Progenitor cell of endocrine pancreas (in vitro differentiated cells): ENCODE results near the gene EGLN2. TPM values are rescaled to one million over a fixed set of nuclear protein-coding genes. Genes with fewer than 3 reads are reported as not detected.

Experiments used
- DNase-seq: peaks from one replicate; pipeline ENCODE4 v3.0.0; 2021; ENCODE audit warnings: low spot score; ENCODE audit not compliant: unreplicated experiment
- H3K27ac Mint-ChIP-seq: 2 replicates; pipeline ENCODE4 v1.8.0; 2021; ENCODE audit warnings: mild to moderate bottlenecking, moderate library complexity, mixed read lengths
- H3K27me3 Mint-ChIP-seq: 2 replicates; pipeline ENCODE4 v1.8.0; 2021; ENCODE audit warnings: mixed read lengths
- H3K36me3 Mint-ChIP-seq: 2 replicates; pipeline ENCODE4 v1.8.0; 2022; ENCODE audit warnings: mixed read lengths; ENCODE audit not compliant: insufficient read depth
- H3K4me1 Mint-ChIP-seq: 2 replicates; pipeline ENCODE4 v1.8.0; 2021; ENCODE audit warnings: low read depth, mixed read lengths
- H3K4me3 Mint-ChIP-seq: 2 replicates; pipeline ENCODE4 v1.8.0; 2021; ENCODE audit warnings: low read depth, mild to moderate bottlenecking, moderate library complexity, mixed read lengths
- H3K9me3 Mint-ChIP-seq: 2 replicates; pipeline ENCODE4 v1.8.0; 2021; ENCODE audit warnings: low read depth, mixed read lengths
- total RNA-seq: library from RNA; stranded (reverse); gene quantifications from 2 replicates; pipeline ENCODE4 v1.2.1, GENCODE V29; 2021
- TF ChIP-seq, protein P1 (sequence below): fragments of 200-600 bp; sonication (generic); IDR thresholded peaks from one replicate; pipeline ENCODE4 v1.5.0; 2021; ENCODE audit warnings: antibody characterized with exemption, mild to moderate bottlenecking; ENCODE audit not compliant: unreplicated experiment

The EGLN2 gene
- total RNA-seq, 1 donor from 2014 or later, result 110 TPM

DNA sequence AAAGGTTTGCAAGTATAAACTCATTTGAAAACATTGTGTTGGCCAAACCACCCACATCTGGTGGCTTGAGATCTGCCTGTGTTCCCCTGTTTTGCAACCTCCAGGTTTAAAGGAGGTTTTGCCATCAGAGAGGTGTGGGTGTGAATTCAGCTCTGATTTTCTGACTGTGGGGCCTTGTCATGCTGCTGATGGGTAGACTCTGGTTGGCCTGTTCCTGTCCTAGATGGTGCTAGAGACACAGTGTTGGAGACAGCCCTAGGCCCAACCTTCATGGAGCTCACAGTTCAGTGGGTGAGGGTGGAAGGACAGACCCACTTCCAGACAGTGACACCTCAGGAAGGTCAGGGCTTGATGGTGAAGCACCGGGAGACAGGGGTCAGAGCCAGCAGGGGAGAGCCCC is 13.5 kb upstream of the EGLN2 start:
- Mint-ChIP-seq H3K4me3 (no peak overlapping the region), H3K27me3 (no peaks in the 10 kb centered on the region), H3K9me3 (no peaks in the 10 kb centered on the region), H3K4me1 (no peaks in the 10 kb centered on the region), H3K36me3 (peaks cover 15% of the 10 kb centered on the region), H3K27ac (no peak overlapping the region)
- no peak for DNase-seq
- TF ChIP-seq, protein P1, sequence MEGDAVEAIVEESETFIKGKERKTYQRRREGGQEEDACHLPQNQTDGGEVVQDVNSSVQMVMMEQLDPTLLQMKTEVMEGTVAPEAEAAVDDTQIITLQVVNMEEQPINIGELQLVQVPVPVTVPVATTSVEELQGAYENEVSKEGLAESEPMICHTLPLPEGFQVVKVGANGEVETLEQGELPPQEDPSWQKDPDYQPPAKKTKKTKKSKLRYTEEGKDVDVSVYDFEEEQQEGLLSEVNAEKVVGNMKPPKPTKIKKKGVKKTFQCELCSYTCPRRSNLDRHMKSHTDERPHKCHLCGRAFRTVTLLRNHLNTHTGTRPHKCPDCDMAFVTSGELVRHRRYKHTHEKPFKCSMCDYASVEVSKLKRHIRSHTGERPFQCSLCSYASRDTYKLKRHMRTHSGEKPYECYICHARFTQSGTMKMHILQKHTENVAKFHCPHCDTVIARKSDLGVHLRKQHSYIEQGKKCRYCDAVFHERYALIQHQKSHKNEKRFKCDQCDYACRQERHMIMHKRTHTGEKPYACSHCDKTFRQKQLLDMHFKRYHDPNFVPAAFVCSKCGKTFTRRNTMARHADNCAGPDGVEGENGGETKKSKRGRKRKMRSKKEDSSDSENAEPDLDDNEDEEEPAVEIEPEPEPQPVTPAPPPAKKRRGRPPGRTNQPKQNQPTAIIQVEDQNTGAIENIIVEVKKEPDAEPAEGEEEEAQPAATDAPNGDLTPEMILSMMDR, result no peak

DNA sequence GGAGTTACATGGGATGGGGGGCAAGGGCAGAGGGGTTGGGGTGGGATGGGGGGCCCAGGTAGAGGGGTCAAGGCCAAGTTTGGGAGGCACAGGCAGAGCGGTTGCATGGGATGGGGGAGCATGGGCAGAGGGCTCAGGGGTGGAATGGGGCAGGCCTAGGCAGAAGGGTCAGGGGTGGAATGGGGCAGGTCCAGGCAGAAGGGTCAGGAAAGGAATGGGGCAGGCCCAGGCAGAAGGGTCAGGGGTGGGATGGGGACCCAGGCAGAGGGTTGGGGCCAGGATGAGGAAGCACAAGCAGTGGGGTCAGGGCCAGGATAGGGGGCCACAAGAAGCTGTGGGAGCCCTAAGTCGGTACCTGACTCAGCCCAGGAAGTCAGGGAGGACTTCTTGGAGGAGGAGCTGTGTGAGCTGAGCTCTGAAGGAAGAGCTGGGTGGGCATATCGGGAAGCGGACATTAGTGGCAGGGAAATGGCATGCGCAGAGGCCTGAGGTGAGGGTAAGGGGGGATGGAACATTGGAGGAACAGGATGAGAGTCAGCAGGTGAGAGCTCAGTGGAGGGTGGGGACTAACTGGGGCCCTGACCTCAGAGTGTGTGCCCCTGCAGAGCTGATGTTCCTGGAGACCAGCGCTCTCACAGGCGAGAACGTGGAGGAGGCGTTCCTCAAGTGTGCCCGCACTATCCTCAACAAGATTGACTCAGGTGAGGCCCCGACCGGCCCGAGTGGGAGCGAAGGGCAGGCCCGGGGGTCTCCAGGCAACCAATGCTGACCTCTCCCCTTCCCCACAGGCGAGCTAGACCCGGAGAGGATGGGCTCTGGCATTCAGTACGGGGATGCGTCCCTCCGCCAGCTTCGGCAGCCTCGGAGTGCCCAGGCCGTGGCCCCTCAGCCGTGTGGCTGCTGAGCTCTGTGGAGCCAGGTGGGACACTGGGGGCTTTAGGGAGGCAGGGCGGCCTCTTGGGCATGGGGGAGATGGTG is 12.6 kb upstream of the EGLN2 start:
- H3K27ac Mint-ChIP-seq, result peak overlapping the region; percentile 43
- no peak overlapping the region for H3K4me3 Mint-ChIP-seq
- no peaks in the 10 kb centered on the region for H3K4me1 Mint-ChIP-seq
- TF ChIP-seq, protein P1, result no peak
- H3K36me3 Mint-ChIP-seq, result peaks cover 15% of the 10 kb centered on the region
- H3K27me3 Mint-ChIP-seq, result no peaks in the 10 kb centered on the region
- no peak for DNase-seq
- no peaks in the 10 kb centered on the region for H3K9me3 Mint-ChIP-seq

DNA sequence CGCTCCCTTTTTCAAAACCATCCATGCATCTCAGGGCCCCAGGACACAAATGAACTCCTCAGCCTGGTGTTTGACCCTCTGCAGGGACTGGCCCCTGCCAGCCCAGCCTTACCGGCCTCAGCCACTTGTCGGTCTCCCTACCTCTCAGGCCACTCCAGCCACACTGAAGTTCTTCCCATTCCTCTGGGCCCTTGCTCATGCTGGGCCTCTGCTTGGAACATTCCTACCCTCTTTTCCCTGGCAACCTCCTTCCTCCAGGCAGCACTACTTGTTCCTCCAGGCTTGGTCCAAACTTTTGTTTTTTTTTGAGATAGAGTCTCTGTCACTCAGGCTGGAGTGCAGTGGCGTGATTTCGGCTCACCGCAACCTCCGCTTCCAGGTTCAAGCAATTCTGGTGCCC is 7.6 kb upstream of the EGLN2 start:
- no peak for DNase-seq
- TF ChIP-seq, protein P1, result no peak
- Mint-ChIP-seq H3K9me3 (no peaks in the 10 kb centered on the region), H3K4me1 (no peaks in the 10 kb centered on the region), H3K27me3 (no peaks in the 10 kb centered on the region), H3K36me3 (peaks cover 17% of the 10 kb centered on the region), H3K27ac (peak overlapping the region; percentile 68), H3K4me3 (no peak overlapping the region)

DNA sequence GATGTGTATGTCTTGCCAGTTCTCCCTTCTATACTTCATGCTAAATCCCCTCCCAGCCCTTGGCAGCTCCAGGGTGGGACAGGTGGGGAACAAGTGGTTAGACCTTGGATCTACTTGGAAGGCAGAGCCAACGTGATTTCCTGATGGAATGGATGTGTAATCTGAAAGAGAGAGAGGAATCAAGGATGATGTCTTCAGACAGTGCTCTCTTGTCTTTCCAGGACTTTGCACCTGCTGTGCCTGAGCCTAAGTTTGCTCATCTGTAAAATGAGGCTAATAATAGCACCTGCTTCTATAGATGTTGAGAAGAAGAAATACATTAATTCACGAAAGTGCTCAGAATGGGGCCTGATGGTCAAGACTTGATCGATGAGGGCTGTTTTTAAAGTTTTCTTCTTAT is 7.0 kb upstream of the EGLN2 start:
- no peaks in the 10 kb centered on the region for H3K27me3 Mint-ChIP-seq
- no peak overlapping the region for H3K4me3 Mint-ChIP-seq
- no peak for DNase-seq
- H3K36me3 Mint-ChIP-seq, result peaks cover 17% of the 10 kb centered on the region
- H3K9me3 Mint-ChIP-seq, result no peaks in the 10 kb centered on the region
- H3K27ac Mint-ChIP-seq, result no peak overlapping the region
- no peaks in the 10 kb centered on the region for H3K4me1 Mint-ChIP-seq
- TF ChIP-seq, protein P1, result no peak

DNA sequence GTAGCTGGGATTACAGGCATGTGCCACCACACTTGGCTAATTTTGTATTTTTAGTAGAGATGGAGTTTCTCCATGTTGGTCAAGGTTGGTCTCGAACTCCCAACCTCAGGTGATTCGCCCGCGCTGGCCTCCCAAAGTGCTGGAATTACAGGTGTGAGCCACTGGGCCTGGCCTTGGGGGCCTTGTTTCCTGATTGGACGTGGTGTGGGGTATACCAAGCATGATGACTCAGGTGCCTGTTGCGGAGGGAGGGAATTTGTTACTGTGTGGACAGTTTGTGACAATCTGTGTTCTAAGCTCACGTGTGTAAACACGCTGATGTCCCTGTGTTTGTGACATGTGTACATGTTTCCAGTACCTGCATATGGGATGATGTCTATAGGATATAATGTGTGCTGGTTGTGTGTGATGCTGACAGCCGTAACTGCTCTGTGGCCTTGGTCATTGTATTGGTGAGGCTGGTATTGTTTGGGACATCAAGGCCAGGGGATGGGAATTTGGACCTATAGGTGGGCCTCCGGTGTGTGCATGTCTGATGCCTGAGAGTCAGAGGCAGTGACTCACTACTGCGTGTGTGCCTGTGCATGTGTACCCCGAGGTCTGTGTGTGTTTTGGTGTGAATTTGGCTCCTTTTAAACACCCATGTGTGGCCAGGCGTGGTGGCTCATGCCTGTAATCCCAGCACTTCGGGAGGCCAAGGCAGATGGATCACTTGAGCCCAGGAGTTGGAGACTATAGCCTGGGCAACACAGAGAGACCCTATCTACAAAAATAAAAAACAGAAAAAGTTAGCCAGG is 1.6 kb upstream of the EGLN2 start:
- DNase-seq, result no peak
- Mint-ChIP-seq H3K9me3 (no peaks in the 10 kb centered on the region), H3K4me3 (peak overlapping the region; percentile 10), H3K27me3 (no peaks in the 10 kb centered on the region), H3K4me1 (peaks cover 23% of the 10 kb centered on the region), H3K36me3 (peaks cover 5% of the 10 kb centered on the region), H3K27ac (peak overlapping the region; percentile 99)
- TF ChIP-seq, protein P1, result no peak
